Neural cell (in vitro differentiated cells): ENCODE results near the gene PDE10A. TPM values are rescaled to one million over a fixed set of nuclear protein-coding genes. Genes with fewer than 3 reads are reported as not detected.

Experiments used
- H2AFZ ChIP-seq: fragments of 200-600, 300-800 bp; sonication (generic), shearing (Covaris generic); 2 replicates; pipeline ENCODE4 v1.6.0; 2014; ENCODE audit warnings: low read depth, mild to moderate bottlenecking, antibody characterized with exemption, low read length, moderate library complexity
- H3F3A ChIP-seq: fragments of 200-600 bp; shearing (Covaris generic); 2 replicates; pipeline ENCODE4 v1.6.1; 2016; ENCODE audit warnings: mild to moderate bottlenecking, moderate library complexity, mixed read lengths, antibody characterized with exemption, low read length; ENCODE audit not compliant: insufficient read depth, poor library complexity, severe bottlenecking
- H3K27ac ChIP-seq: fragments of 200-600, 300-800 bp; sonication (generic), shearing (Covaris generic); 2 replicates; pipeline ENCODE4 v1.5.1; 2014; ENCODE audit warnings: mild to moderate bottlenecking, low read length, moderate library complexity
- H3K27me3 ChIP-seq: fragments of 300-800, 200-600 bp; sonication (generic), shearing (Covaris generic); 2 replicates; pipeline ENCODE4 v1.6.0; 2014; ENCODE audit warnings: mild to moderate bottlenecking, low read depth, low read length, moderate library complexity; ENCODE audit not compliant: insufficient read depth
- H3K36me3 ChIP-seq: fragments of 300-800, 200-600 bp; sonication (generic), shearing (Covaris generic); 2 replicates; pipeline ENCODE4 v1.5.1; 2014; ENCODE audit warnings: mild to moderate bottlenecking, antibody characterized with exemption, low read length, moderate library complexity; ENCODE audit not compliant: insufficient read depth
- H3K4me2 ChIP-seq: fragments of 300-800, 200-600 bp; sonication (generic), shearing (Covaris generic); 2 replicates; pipeline ENCODE4 v1.6.0; 2014; ENCODE audit warnings: mild to moderate bottlenecking, low read length
- H3K4me3 ChIP-seq: fragments of 300-800, 200-600 bp; sonication (generic), shearing (Covaris generic); 2 replicates; pipeline ENCODE4 v1.5.1; 2014; ENCODE audit warnings: mild to moderate bottlenecking, low read length, moderate library complexity
- H3K79me2 ChIP-seq: fragments of 200-600 bp; shearing (Covaris generic); replicated peaks from 2 replicates; pipeline ENCODE4 v1.6.0; 2014; ENCODE audit warnings: mild to moderate bottlenecking, low read length, moderate library complexity; ENCODE audit not compliant: insufficient read depth
- H3K9ac ChIP-seq: fragments of 300-800, 200-600 bp; sonication (generic), shearing (Covaris generic); 2 replicates; pipeline ENCODE4 v1.6.1; 2016; ENCODE audit warnings: mild to moderate bottlenecking, low read length, mixed read lengths
- H3K9me2 ChIP-seq: fragments of 200-600 bp; shearing (Covaris generic); 2 replicates; pipeline ENCODE4 v1.6.1; 2016; ENCODE audit warnings: mild to moderate bottlenecking, low read length, mixed read lengths; ENCODE audit not compliant: insufficient read depth
- H3K9me3 ChIP-seq: fragments of 200-600, 300-800 bp; sonication (generic), shearing (Covaris generic); 2 replicates; pipeline ENCODE4 v1.6.1; 2016; ENCODE audit warnings: mild to moderate bottlenecking, mixed run types, low read length, moderate library complexity, mixed read lengths
- H4K20me1 ChIP-seq: fragments of 200-600 bp; shearing (Covaris generic); 2 replicates; pipeline ENCODE4 v1.6.1; 2016; ENCODE audit warnings: mild to moderate bottlenecking, mixed run types; ENCODE audit not compliant: insufficient read depth
- EP300 ChIP-seq: fragments of 450-650 bp; conservative IDR thresholded peaks from 2 replicates; pipeline ENCODE4 v1.6.1; 2014; ENCODE audit warnings: antibody characterized with exemption, mild to moderate bottlenecking, moderate library complexity; ENCODE audit not compliant: poor library complexity, severe bottlenecking
- EZH2 ChIP-seq: fragments of 200-600, 300-800 bp; shearing (Covaris generic), sonication (generic); IDR thresholded peaks from 2 replicates; pipeline ENCODE4 v1.6.1; 2014; ENCODE audit warnings: antibody characterized with exemption, low read length, borderline replicate concordance, mild to moderate bottlenecking; ENCODE audit not compliant: insufficient read depth, poor library complexity, severe bottlenecking
- MXI1 ChIP-seq: fragments of 450-650 bp; conservative IDR thresholded peaks from 2 replicates; pipeline ENCODE4 v1.6.1; 2014; ENCODE audit warnings: antibody characterized with exemption, mild to moderate bottlenecking; ENCODE audit not compliant: poor library complexity, severe bottlenecking
- POLR2AphosphoS5 ChIP-seq: IDR thresholded peaks from 2 replicates; pipeline ENCODE4 v1.6.1; 2012
- RAD21 ChIP-seq: fragments of 450-650 bp; conservative IDR thresholded peaks from 2 replicates; pipeline ENCODE4 v1.6.1; 2014; ENCODE audit warnings: antibody characterized with exemption, mild to moderate bottlenecking, moderate library complexity
- SMC3 ChIP-seq: fragments of 450-650 bp; conservative IDR thresholded peaks from 2 replicates; pipeline ENCODE4 v1.6.1; 2014; ENCODE audit warnings: antibody characterized with exemption, mild to moderate bottlenecking, moderate library complexity; ENCODE audit not compliant: poor library complexity
- TAF1 ChIP-seq: IDR thresholded peaks from 2 replicates; pipeline ENCODE4 v1.6.1; 2012; ENCODE audit warnings: low read depth
- polyA plus RNA-seq: library from polyadenylated mRNA; depleted of rRNA; stranded (reverse); fragments of >200 nt; gene quantifications from 2 replicates; pipeline ENCODE4 v1.2.3, GENCODE V29; 2014
- TF ChIP-seq, protein P1 (sequence below): fragments of 450-650 bp; IDR thresholded peaks from 2 replicates; pipeline ENCODE4 v1.5.1; 2014; ENCODE audit warnings: antibody characterized with exemption, mild to moderate bottlenecking, moderate library complexity; ENCODE audit not compliant: poor library complexity, severe bottlenecking
- TF ChIP-seq, protein P2 (sequence below): IDR thresholded peaks from 2 replicates; pipeline ENCODE4 v1.6.1; 2012; ENCODE audit warnings: borderline replicate concordance

PDE10A gene
- polyA plus RNA-seq, 1 donor from 2014 or later = 52.4 TPM

DNA sequence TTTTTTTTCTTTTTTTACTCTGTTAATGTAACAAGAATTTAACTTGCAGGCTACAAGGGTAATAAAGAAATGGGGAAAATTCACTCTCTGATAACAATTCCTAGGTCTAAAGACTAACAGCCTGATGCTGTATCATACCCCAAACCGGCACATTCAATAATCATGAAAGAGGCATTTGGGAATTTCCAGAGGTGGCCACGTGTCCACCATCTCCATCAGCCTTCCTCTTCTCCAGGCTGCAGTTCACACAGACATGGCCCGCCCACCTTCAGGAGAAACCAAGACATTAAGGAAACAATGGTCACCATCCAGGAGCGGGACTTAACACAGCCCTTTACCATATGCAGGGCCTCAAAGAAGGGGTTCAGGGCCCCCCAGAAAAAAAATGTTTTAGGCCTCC lies 44.8 kb downstream of the PDE10A start:
- Histone ChIP-seq H4K20me1 (no peaks in the 10 kb centered on the region), H3K27ac (no peak overlapping the region), H3K36me3 (no peaks in the 10 kb centered on the region), H3K9me2 (no peaks in the 10 kb centered on the region), H3K9ac (no peak overlapping the region), H3K9me3 (no peaks in the 10 kb centered on the region), H3K4me3 (no peak overlapping the region), H3K79me2 (peaks cover 20% of the 10 kb centered on the region), H3F3A (no peaks in the 10 kb centered on the region), H3K4me2 (no peak overlapping the region), H2AFZ (no peak overlapping the region), H3K27me3 (no peaks in the 10 kb centered on the region)
- TF ChIP-seq SMC3 = no peak
- TF ChIP-seq RAD21 = no peak
- TF ChIP-seq, protein P1, sequence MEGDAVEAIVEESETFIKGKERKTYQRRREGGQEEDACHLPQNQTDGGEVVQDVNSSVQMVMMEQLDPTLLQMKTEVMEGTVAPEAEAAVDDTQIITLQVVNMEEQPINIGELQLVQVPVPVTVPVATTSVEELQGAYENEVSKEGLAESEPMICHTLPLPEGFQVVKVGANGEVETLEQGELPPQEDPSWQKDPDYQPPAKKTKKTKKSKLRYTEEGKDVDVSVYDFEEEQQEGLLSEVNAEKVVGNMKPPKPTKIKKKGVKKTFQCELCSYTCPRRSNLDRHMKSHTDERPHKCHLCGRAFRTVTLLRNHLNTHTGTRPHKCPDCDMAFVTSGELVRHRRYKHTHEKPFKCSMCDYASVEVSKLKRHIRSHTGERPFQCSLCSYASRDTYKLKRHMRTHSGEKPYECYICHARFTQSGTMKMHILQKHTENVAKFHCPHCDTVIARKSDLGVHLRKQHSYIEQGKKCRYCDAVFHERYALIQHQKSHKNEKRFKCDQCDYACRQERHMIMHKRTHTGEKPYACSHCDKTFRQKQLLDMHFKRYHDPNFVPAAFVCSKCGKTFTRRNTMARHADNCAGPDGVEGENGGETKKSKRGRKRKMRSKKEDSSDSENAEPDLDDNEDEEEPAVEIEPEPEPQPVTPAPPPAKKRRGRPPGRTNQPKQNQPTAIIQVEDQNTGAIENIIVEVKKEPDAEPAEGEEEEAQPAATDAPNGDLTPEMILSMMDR = no peak
- no peak for TF ChIP-seq TAF1
- TF ChIP-seq EZH2 = no peak
- TF ChIP-seq, protein P2, sequence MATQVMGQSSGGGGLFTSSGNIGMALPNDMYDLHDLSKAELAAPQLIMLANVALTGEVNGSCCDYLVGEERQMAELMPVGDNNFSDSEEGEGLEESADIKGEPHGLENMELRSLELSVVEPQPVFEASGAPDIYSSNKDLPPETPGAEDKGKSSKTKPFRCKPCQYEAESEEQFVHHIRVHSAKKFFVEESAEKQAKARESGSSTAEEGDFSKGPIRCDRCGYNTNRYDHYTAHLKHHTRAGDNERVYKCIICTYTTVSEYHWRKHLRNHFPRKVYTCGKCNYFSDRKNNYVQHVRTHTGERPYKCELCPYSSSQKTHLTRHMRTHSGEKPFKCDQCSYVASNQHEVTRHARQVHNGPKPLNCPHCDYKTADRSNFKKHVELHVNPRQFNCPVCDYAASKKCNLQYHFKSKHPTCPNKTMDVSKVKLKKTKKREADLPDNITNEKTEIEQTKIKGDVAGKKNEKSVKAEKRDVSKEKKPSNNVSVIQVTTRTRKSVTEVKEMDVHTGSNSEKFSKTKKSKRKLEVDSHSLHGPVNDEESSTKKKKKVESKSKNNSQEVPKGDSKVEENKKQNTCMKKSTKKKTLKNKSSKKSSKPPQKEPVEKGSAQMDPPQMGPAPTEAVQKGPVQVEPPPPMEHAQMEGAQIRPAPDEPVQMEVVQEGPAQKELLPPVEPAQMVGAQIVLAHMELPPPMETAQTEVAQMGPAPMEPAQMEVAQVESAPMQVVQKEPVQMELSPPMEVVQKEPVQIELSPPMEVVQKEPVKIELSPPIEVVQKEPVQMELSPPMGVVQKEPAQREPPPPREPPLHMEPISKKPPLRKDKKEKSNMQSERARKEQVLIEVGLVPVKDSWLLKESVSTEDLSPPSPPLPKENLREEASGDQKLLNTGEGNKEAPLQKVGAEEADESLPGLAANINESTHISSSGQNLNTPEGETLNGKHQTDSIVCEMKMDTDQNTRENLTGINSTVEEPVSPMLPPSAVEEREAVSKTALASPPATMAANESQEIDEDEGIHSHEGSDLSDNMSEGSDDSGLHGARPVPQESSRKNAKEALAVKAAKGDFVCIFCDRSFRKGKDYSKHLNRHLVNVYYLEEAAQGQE = no peak
- no peak for TF ChIP-seq EP300
- TF ChIP-seq MXI1 = no peak
- no peak for TF ChIP-seq POLR2AphosphoS5

DNA sequence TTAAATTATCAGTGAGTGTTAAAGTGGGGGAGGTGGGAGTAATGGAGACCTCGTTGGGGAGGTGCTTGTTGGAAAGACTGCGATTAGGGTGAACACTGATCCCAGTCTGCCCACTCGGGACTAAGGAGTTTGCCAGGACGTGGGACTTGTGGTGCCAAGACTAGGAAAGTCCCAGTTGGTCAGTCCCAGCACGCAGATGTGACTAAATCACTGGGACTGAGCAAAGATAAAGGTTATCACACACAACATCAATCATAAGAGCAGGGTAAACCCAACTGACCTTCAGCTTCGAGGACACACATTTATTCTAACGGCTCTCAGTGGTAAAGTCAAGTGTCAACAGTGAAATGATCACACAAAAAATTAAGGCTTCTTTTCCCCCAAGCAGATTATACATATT lies 45.5 kb downstream of the PDE10A start:
- H3K4me3 ChIP-seq = no peak overlapping the region
- no peak overlapping the region for H3K4me2 ChIP-seq
- no peak overlapping the region for H3K9ac ChIP-seq
- H3K27me3 ChIP-seq = no peaks in the 10 kb centered on the region
- H4K20me1 ChIP-seq = no peaks in the 10 kb centered on the region
- TF ChIP-seq, protein P1 = no peak
- peaks cover 25% of the 10 kb centered on the region for H3K79me2 ChIP-seq
- H3K9me3 ChIP-seq = no peaks in the 10 kb centered on the region
- H3K27ac ChIP-seq = no peak overlapping the region
- no peak overlapping the region for H2AFZ ChIP-seq
- no peaks in the 10 kb centered on the region for H3F3A ChIP-seq
- H3K9me2 ChIP-seq = no peaks in the 10 kb centered on the region
- H3K36me3 ChIP-seq = no peaks in the 10 kb centered on the region
